IMR-90 (cell line): Measurements from ENCODE around the gene DNTTIP2. TPM values are rescaled to one million over a fixed set of nuclear protein-coding genes. Genes with fewer than 3 reads are reported as not detected.

Experiments used
- ATAC-seq: fragments of 200-7000 bp; cut with Tn5 transposase; 2 replicates; pipeline ENCODE4 v1.9.1; 2020; ENCODE audit warnings: low read depth, mild to moderate bottlenecking, moderate library complexity
- Bru-seq: library from RNA; stranded (reverse); fragments of 400-500 nt; gene quantifications from one replicate; lab custom pipeline; 2021; lab: Mats Ljungman, UMichigan
- BruChase-seq, 2 experiments: library from RNA; stranded (reverse); fragments of 400-500 nt; gene quantifications; one replicate each; lab custom pipeline; 2021; lab: Mats Ljungman, UMichigan
- BruUV-seq: library from RNA; stranded (reverse); fragments of 400-500 nt; replicated peaks from 2 replicates; lab custom pipeline; 2021; lab: Mats Ljungman, UMichigan
- CTCF ChIA-PET: fragments of 300-600 bp; formaldehyde crosslinking; extraction: SDS; loops from one replicate; lab custom pipeline; 2021; ENCODE audit warnings: antibody characterized with exemption; lab: Yijun Ruan, JAX
- POLR2A ChIA-PET: fragments of 300-600 bp; sonication (Branson Sonifier 250); formaldehyde crosslinking; loops from one replicate; lab custom pipeline; 2022; ENCODE audit warnings: antibody characterized with exemption; ENCODE audit not compliant: unreplicated experiment; lab: Charles Lee
- DNase-seq: peaks from one replicate; pipeline ENCODE4 v3.0.0; 2013
- H2AFZ ChIP-seq: replicated peaks from 2 replicates; pipeline ENCODE3; 2013; ENCODE audit warnings: low read length, mild to moderate bottlenecking; ENCODE audit not compliant: poor library complexity
- H2AK5ac ChIP-seq: 2 replicates; pipeline ENCODE4 v1.6.1; 2013; ENCODE audit warnings: low read depth, low read length, inconsistent platforms
- H2AK9ac ChIP-seq: replicated peaks from 2 replicates; pipeline ENCODE3; 2013; ENCODE audit warnings: mild to moderate bottlenecking, low read depth, low read length, moderate library complexity; ENCODE audit not compliant: poor library complexity
- H2BK120ac ChIP-seq: 2 replicates; pipeline ENCODE4 v1.6.1; 2013; ENCODE audit warnings: low read depth, low read length, inconsistent platforms
- H2BK15ac ChIP-seq: 3 replicates; pipeline ENCODE4 v1.6.1; 2013; ENCODE audit warnings: low read depth, low read length, inconsistent platforms
- H2BK20ac ChIP-seq: 2 replicates; pipeline ENCODE4 v1.6.1; 2013; ENCODE audit warnings: low read depth, mild to moderate bottlenecking, inconsistent platforms, low read length, moderate library complexity
- H2BK5ac ChIP-seq: 2 replicates; pipeline ENCODE4 v1.6.1; 2013; ENCODE audit warnings: mild to moderate bottlenecking, low read depth, low read length, inconsistent platforms; ENCODE audit not compliant: poor library complexity, severe bottlenecking
- H3K14ac ChIP-seq: replicated peaks from 2 replicates; pipeline ENCODE4 v1.6.1; 2013; ENCODE audit warnings: low read depth, low read length, inconsistent platforms
- H3K18ac ChIP-seq: 2 replicates; pipeline ENCODE4 v1.6.1; 2013; ENCODE audit warnings: low read depth, low read length, control low read depth
- H3K23ac ChIP-seq: 2 replicates; pipeline ENCODE4 v1.6.1; 2013; ENCODE audit warnings: low read depth, low read length, inconsistent platforms
- H3K27ac ChIP-seq: 2 replicates; pipeline ENCODE4 v1.5.1; 2013; ENCODE audit warnings: mild to moderate bottlenecking, control low read depth, low read length; ENCODE audit not compliant: insufficient read depth
- H3K27me3 ChIP-seq: 2 replicates; pipeline ENCODE4 v1.6.1; 2013; ENCODE audit warnings: low read length; ENCODE audit not compliant: control insufficient read depth, insufficient read depth
- H3K36me3 ChIP-seq: 2 replicates; pipeline ENCODE4 v1.6.1; 2013; ENCODE audit warnings: low read length, mixed read lengths; ENCODE audit not compliant: control insufficient read depth, insufficient read depth
- H3K4ac ChIP-seq: 2 replicates; pipeline ENCODE4 v1.6.1; 2013; ENCODE audit warnings: low read depth, low read length, inconsistent platforms
- H3K4me1 ChIP-seq: 2 replicates; pipeline ENCODE4 v1.6.1; 2013; ENCODE audit warnings: low read length, mixed read lengths; ENCODE audit not compliant: control insufficient read depth, insufficient read depth
- H3K4me2 ChIP-seq: 2 replicates; pipeline ENCODE4 v1.6.1; 2013; ENCODE audit warnings: low read depth, mild to moderate bottlenecking, control low read depth, low read length, moderate library complexity
- H3K4me3 ChIP-seq: 2 replicates; pipeline ENCODE4 v1.5.1; 2013; ENCODE audit warnings: low read depth, mild to moderate bottlenecking, control low read depth, low read length, moderate library complexity; ENCODE audit not compliant: insufficient read depth
- H3K56ac ChIP-seq: 2 replicates; pipeline ENCODE4 v1.6.1; 2013; ENCODE audit warnings: low read length, inconsistent platforms; ENCODE audit not compliant: insufficient read depth; ENCODE audit errors: extremely low read depth
- H3K79me1 ChIP-seq, 2 experiments: 2 replicates each; pipeline ENCODE4 v1.6.1; 2013; ENCODE audit warnings: low read length in 2 of 2, inconsistent platforms in 1 of 2, low read depth in 1 of 2
- H3K9ac ChIP-seq: 2 replicates; pipeline ENCODE4 v1.6.1; 2013; ENCODE audit warnings: low read depth, low read length, control low read depth
- H3K9me1 ChIP-seq: 2 replicates; pipeline ENCODE4 v1.6.1; 2013; ENCODE audit warnings: low read length, inconsistent platforms; ENCODE audit not compliant: insufficient read depth
- H3K9me3 ChIP-seq: 2 replicates; pipeline ENCODE4 v1.6.1; 2013; ENCODE audit warnings: low read length; ENCODE audit not compliant: control insufficient read depth, insufficient read depth
- H4K20me1 ChIP-seq: 2 replicates; pipeline ENCODE4 v1.6.1; 2013; ENCODE audit warnings: low read length, inconsistent platforms; ENCODE audit not compliant: insufficient read depth
- H4K5ac ChIP-seq: 2 replicates; pipeline ENCODE4 v1.6.1; 2013; ENCODE audit warnings: mild to moderate bottlenecking, low read depth, low read length, control low read depth
- H4K8ac ChIP-seq, 2 experiments: 2 replicates each; pipeline ENCODE4 v1.6.1; 2013; ENCODE audit warnings: low read depth in 2 of 2, low read length in 2 of 2, control low read depth in 1 of 2, inconsistent platforms in 1 of 2
- H4K91ac ChIP-seq: 2 replicates; pipeline ENCODE4 v1.6.1; 2013; ENCODE audit warnings: low read depth, low read length, inconsistent platforms; ENCODE audit not compliant: insufficient read depth
- BHLHE40 ChIP-seq: fragments of 150-350 bp; IDR thresholded peaks from 2 replicates; pipeline ENCODE4 v1.6.1; 2016; ENCODE audit warnings: mild to moderate bottlenecking, low read depth, low read length
- CEBPB ChIP-seq: IDR thresholded peaks from 2 replicates; pipeline ENCODE4 v1.6.1; 2012; ENCODE audit warnings: low read depth, low read length, improper control_type of control experiment
- MAFK ChIP-seq: IDR thresholded peaks from 2 replicates; pipeline ENCODE4 v1.6.1; 2012; ENCODE audit warnings: low read depth, low read length, improper control_type of control experiment
- MXI1 ChIP-seq: IDR thresholded peaks from 2 replicates; pipeline ENCODE4 v1.6.1; 2012; ENCODE audit warnings: low read depth, mild to moderate bottlenecking, low read length, moderate library complexity, borderline replicate concordance
- POLR2A ChIP-seq: IDR thresholded peaks from 2 replicates; pipeline ENCODE4 v1.6.1; 2012; ENCODE audit warnings: mild to moderate bottlenecking, low read depth, low read length
- USF2 ChIP-seq: fragments of 150-350 bp; IDR thresholded peaks from 2 replicates; pipeline ENCODE4 v1.6.1; 2017; ENCODE audit warnings: mild to moderate bottlenecking, antibody characterized with exemption, low read length, low read depth
- WGBS, 2 experiments: methylation state at CpG; one replicate each; pipeline versions ENCODE4 v1.1.5 to v1.1.7; 2013; ENCODE audit warnings: missing lambda C conversion rate in 2 of 2; ENCODE audit not compliant: insufficient read length in 1 of 2; ENCODE audit errors: extremely low coverage in 2 of 2; 5-methylcytosine and 5-hydroxymethylcytosine counted together
- dilution Hi-C: fragments of 300-500 bp; cut with HindIII; formaldehyde crosslinking; loops from one replicate; pipeline ENCODE4 v1.14.3; 2018; ENCODE audit warnings: low sequenced_read_pairs; ENCODE audit not compliant: unreplicated experiment
- in situ Hi-C: fragments of 300-500 bp; cut with MboI; formaldehyde crosslinking; loops from 3 replicates; pipeline ENCODE4 v1.14.3; 2019; ENCODE audit warnings: low sequenced_read_pairs, inconsistent platforms, mixed read lengths
- intact Hi-C: fragments of 100-400 bp; cut with micrococcal nuclease; formaldehyde crosslinking; loops from 2 replicates; pipeline ENCODE4 v1.10.0; 2022
- long read RNA-seq: library from polyadenylated mRNA; unstranded; transcript quantifications from one replicate; pipeline ENCODE4 v2.0.0, GENCODE V29; 2021; ENCODE audit not compliant: unreplicated experiment
- polyA plus RNA-seq, 3 experiments: library from polyadenylated mRNA; depleted of rRNA; stranded (reverse); fragments of >200 nt; gene quantifications; 2 replicates each; pipeline ENCODE4 v1.2.3, GENCODE V29; 2012; ENCODE audit warnings: low replicate concordance in 1 of 3
- total RNA-seq: library from RNA; depleted of rRNA; stranded (reverse); fragments of >200 nt; gene quantifications from 2 replicates; pipeline ENCODE4 v1.2.3, GENCODE V29; 2012; rRNA removed

DNTTIP2 gene
- total RNA-seq (24.4 and 35.8 TPM in 2 replicates), polyA plus RNA-seq (2012; rRNA removed) (13.8 and 14.2 TPM in 2 replicates), Bru-seq, nascent RNA (percentile 88 among the genes with signal in this experiment), BruChase-seq, experiment 1, labeled RNA remaining after a 6-hour chase (percentile 82 among the genes with signal in this experiment), BruChase-seq, experiment 2, labeled RNA remaining after a 2-hour chase (percentile 90 among the genes with signal in this experiment)
- 1.0 and 2.3 TPM in 2 replicates for polyA plus RNA-seq (2012; cell fraction: cytosol; rRNA removed)
- 2.2 and 14.4 TPM in 2 replicates for polyA plus RNA-seq (2012; cell fraction: nucleus; rRNA removed; ENCODE audit: low replicate concordance)
- long read RNA-seq, full-length matches to known transcripts = 37 of 67 reads
- long read RNA-seq, partial matches to known transcripts = 25 of 67 reads
- long read RNA-seq, other reads (novel, unspliced or antisense) = 5 of 67 reads

GRCh38 chr1:93878889-93879586, at the start of gene DNTTIP2:
Gene DNTTIP2 (minus strand): TSS chr1:93879206. CDS start chr1:93879148, 58 bp downstream.
- peaks cover 17% of the 10 kb centered on the region for H3K36me3 ChIP-seq
- peak within 1 kb of the TSS; percentile 98 for H2AFZ ChIP-seq
- peak within 1 kb of the TSS; percentile 2; the same call in 1 of the 2 replicates for H2BK20ac ChIP-seq
- TF ChIP-seq MXI1 (peak; percentile 93; the same call in 1 of the 2 replicates), USF2 (0 out of 2 replicates have a peak, but pooled peaks have one; percentile 5), POLR2A (peak; percentile 90), MAFK (no peak), BHLHE40 (0 out of 2 replicates have a peak, but pooled peaks have one; percentile 7), CEBPB (no peak)
- DNase-seq = peak; percentile 87
- WGBS, 2 experiments = 1% methylated on average over 17 of the region's 50 CpGs; no CpG with 5 or more reads in 1 of the 2 experiments
- no TSS peak for BruUV-seq
- H3K14ac ChIP-seq = peak within 1 kb of the TSS; percentile 99
- H3K23ac ChIP-seq = peak within 1 kb of the TSS; percentile 96
- H4K20me1 ChIP-seq = no peaks in the 10 kb centered on the region
- no peaks in the 10 kb centered on the region for H3K9me3 ChIP-seq
- ChIA-PET POLR2A (interaction anchor here (0.5 kb wide), 2 partner anchors 264 to 458 kb away, joined by 3 to 9 read pairs; no protein-coding TSS in a partner anchor), CTCF (no interaction called here)
- H2BK120ac ChIP-seq = peak within 1 kb of the TSS; percentile 77
- peak within 1 kb of the TSS; percentile 99 for H3K27ac ChIP-seq
- ATAC-seq = peak; percentile 94
- peak within 1 kb of the TSS; percentile 95 for H3K4ac ChIP-seq
- in situ Hi-C loops (loop anchor here (25.0 kb wide), 1 partner anchor 458 kb away; no protein-coding TSS in a partner anchor), dilution Hi-C loops (no loop called here), intact Hi-C loops (loop anchor here (1.0 to 10.0 kb wide), 2 partner anchors 457 to 854 kb away; no protein-coding TSS in a partner anchor)
- peak within 1 kb of the TSS; percentile 97 for H2AK5ac ChIP-seq
- peak within 1 kb of the TSS; percentile 89 for H3K4me3 ChIP-seq
- peak within 1 kb of the TSS; percentile 100 for H3K9ac ChIP-seq
- peak within 1 kb of the TSS; percentile 89 for H3K4me2 ChIP-seq
- peak within 1 kb of the TSS; percentile 99 for H4K8ac ChIP-seq
- peak within 1 kb of the TSS; percentile 92 for H4K5ac ChIP-seq
- peak within 1 kb of the TSS; percentile 73 for H3K18ac ChIP-seq
- peak within 1 kb of the TSS; percentile 89 for H2AK9ac ChIP-seq
- peak within 1 kb of the TSS; percentile 94 for H2BK5ac ChIP-seq
- no peaks in the 10 kb centered on the region for H3K27me3 ChIP-seq
- no peaks in the 10 kb centered on the region; the same call in 1 of the 2 replicates for H3K4me1 ChIP-seq
- H2BK15ac ChIP-seq = peak within 1 kb of the TSS; percentile 88; the same call in 2 of the 3 replicates
- peaks cover 11 to 33% of the 10 kb centered on the region in 2 experiments; a peak in 3 of 4 replicates for H3K79me1 ChIP-seq
- peak within 1 kb of the TSS; percentile 93 for H4K91ac ChIP-seq
- H3K9me1 ChIP-seq = no peaks in the 10 kb centered on the region; the same call in 1 of the 2 replicates
- peak within 1 kb of the TSS; percentile 100 for H3K56ac ChIP-seq
